Measurements from ENCODE around the gene KIF18A.
"Not testable (repeated sequence)": the region's sequence is repeated elsewhere in the genome, so short reads cannot be mapped to it uniquely, and the experiment has no call there.

KIF18A gene

DNA sequence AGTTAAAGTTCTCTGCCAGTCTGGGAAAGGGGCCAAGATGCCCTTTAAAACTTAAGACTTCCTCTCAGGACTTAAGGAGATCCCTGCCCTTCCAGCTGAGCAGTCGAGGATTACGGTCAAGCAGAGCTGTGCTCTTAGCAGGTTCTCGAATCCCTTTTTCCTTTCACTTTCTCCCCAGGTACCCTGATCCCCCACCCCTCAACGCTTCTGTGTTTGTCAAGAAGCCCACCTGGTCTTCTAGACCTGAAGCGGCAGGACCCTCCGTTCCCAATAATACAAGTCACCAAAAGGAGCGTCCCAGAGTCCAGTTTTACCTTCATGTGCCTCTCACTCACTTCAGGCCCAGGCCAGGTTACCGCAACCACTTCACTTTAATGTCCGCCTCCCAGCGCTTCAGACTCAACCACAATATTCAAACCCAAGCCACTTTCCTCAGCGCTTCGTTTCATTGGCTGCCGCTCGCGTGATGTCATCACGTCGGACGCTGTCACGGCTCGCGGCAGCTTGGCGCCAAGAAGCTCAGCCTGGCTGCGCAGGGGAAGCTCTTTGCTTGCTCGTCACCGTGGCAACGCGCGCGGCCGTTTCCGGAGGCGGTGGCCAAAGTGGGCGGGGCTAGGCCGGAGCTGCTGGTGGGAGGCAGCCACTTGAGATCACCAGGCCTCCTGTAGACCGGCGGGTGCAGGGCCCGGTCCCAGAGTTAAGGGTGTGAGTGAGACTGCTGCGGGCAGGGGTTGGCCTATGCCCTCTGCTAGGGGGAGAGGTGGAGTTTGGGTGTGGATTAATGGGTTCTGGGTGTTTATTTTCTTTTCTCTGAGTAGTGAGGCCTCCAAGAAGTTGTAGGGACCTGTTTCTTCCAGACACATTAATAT lies at the start of gene KIF18A, which contains the start of gene METTL15:
Gene KIF18A, minus strand, starts transcription at position 407 of the 869 bp plus-strand sequence. CDS start 10,209 bp downstream, outside the sequence.
Gene METTL15, plus strand, starts transcription at position 639 of the 869 bp plus-strand sequence. CDS start 4,947 bp downstream, outside the sequence.
- DNase-seq, result peak; percentile 91 to 99 (median 97)

DNA sequence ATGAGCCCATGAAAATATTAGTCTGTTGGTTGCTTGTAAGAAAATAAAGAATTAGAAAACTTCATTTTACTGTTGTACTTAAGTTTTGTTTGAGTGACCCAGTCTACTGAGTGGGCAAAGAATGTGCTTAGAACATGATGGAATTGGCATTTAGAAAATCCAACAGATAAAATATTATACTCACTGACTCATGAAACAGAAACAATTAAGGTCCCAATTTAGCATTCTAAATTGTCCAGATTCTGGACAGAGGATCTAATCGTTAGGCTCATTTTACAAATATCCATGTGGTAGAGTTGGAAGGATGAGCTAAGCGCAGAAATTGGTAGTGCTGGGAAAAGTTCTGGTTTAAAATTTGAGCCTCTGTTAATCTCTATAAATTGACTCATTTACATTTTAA lies 45.6 kb upstream of the KIF18A start:
- no peak for DNase-seq

DNA sequence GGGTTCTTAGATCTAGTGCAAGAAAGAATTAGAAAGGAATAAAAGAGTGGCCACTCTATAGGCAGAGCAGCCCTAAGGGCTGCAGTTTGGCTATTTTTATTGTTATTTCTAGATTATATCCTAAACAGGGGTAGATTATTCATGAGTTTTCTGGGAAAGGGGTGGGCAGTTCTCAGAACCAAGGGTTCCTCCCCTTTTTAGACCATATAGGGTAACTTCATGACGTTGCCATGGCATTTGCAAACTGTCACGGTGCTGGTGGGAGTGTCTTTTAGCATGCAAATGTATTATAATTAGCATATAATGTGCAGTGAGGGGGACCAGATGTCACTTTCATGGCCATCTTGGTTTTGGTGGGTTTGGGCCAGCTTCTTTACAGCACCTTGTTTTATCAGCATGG lies 44.8 kb upstream of the KIF18A start:
- no peak for DNase-seq

DNA sequence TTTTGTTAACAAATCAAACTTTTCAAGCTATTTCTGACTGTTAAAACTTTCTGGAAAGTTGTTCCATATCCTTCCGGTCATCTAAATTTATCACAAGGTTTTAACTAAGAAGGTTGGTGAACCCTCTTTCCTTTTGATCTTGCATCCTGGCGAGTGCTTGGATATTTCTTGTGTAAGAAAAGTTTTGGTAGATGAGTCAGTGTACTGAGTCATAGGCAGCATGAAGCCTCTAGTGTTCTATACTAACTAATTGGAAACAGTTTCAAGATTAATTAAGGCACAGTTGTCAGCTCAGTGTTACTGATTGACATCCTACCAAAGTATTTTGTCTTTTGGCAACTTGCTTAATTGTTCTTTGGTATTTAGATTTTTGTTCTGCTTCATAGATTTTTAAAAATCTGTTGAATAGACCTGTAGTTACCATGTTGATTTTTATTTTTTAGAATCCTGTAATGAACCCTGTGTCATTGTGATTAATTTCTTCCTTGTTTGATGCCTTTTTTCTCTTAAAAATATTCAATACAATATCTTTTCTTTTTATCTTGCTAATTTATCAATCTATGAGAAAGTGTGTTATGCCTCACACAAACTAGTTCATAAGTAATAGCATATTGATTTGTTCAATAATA lies 38.3 kb upstream of the KIF18A start:
- DNase-seq, result no peak

DNA sequence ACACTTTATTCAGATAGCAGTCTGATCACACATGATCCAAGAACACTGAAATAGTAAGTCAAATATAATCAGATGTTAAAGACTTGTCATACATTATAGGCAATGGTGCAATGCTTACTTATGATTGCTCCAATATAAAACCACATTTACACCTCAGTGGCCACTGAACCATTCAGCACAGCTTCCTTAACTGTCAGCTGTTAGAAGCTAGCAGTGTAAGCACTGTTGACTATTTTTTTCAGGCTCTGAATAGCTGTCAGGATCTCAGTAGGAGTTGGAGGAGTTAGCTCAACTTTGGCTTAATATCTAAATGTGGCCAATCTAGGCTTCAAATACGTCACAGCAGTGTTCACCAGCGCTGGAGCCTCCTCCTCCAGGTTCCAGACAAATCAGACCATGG lies 36.9 kb upstream of the KIF18A start:
- DNase-seq, result no peak

DNA sequence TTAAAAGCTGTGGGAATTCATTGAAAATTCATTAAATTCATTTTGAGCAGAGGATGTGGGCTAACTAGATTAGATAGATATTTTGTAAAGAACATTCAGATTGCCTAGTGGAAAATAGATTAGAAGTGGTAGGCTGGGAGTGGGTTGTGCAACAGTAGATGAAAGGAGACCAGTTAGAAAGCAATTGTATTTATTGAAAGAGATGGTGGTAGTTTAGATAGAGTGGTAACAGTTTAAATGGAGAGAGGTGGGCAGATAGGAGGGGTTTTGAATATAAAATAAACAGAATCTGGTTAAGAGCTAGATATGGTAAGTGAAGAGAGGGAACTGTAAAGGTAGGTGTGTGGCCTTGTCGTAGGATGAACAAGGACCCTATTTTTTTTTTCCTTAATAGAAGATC lies 34.8 kb upstream of the KIF18A start:
- DNase-seq, result no peak

DNA sequence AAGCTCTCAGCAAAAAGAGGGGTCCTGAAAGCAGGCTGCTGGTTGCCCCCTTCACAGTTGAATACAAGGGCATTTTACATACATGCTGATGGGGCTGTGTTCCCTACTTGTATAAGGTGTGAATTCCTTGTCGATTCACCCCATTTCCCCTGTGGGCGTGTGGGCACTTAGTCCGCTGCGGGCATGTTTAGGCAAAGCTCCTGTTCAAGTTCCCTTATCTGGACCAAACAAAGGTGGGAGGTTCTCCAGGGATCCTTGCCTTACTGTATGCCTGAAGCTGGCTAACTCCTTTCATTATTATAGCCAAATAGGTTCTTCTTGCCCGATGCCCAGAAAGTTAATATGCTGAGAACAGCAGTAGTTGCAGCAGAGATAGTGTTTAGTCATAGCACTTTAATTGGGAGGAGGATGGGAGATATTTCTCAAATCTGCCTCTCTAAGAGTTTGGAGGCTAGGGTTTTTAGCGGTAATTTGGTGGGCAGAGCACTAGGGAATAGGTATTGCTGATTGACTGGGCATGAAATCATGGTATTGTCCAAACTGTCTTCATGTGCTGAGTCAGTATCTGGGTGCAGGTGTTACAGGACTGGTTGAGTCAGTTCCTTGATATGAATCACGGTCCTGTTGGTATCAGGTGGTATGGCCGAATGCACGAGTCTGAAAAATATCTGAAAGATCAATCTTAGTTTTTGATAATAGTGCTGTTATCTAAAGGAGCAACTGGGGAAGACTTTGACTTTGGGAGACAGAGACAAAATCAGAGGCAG lies 32.9 kb upstream of the KIF18A start:
- no peak for DNase-seq

DNA sequence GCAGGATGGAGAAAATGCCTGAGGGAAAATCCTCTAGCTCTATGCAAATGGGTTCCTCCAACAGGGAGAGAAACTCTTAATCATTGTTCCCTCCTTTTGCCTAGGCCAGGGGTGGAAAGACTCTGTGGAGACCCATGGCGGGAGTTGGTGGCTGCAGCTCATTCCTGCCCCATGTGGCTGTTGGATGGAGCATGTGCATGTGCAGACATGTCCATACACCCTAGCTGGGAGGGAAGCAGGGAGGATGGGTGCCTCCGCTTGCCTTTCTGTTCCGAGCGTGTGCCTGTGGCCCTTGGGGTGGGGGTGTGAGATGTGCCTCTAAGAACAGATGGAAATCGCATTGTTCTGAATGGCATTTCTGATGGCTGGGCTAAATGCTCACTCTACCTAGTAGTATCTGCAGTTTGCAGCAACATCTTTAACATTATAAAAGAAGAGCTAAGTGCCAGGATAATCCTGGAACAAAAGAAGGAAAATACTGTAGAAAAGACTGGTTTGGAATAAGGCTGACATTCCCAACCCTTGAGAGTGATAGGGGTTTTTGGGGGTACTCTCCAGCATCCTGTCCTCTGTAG lies 32.0 kb upstream of the KIF18A start:
- no peak for DNase-seq

DNA sequence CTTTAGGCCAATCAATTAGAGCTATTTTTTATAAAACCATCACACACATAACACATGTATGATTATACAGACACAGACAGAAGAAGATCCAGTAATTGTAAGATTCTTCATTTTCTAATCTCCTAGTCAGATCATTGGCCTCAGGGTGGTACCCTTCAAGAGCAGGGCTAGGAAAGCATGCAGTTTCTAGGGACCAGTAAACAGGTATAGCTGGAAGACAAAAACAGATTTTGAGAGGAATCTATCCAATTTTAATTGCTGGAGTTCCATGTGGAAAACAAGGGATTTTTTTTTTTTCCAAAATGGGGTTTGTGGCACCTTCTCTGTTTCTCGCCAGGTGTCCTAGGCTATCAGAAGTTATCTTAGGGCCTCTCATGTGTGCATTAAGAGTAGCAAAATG lies 29.9 kb upstream of the KIF18A start:
- no peak for DNase-seq

DNA sequence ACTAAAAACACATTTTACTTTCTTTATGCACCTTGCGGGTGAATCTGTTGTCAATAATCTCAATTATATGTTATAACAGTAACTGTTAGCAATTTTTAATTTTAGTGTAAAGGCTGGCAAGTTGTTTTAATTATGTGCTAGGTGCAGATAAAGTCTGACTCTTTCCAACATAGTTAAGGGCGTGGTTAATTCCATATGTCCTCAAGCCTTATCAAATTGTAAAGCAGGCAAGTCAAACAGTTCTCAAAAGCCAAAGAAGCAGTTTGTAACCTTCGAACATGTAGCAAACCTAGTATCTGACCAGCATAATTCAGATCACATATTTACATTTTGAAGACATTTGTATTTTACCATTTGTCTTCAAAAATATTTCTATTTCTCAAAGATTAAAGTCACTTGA lies 29.4 kb upstream of the KIF18A start:
- DNase-seq, result no peak

DNA sequence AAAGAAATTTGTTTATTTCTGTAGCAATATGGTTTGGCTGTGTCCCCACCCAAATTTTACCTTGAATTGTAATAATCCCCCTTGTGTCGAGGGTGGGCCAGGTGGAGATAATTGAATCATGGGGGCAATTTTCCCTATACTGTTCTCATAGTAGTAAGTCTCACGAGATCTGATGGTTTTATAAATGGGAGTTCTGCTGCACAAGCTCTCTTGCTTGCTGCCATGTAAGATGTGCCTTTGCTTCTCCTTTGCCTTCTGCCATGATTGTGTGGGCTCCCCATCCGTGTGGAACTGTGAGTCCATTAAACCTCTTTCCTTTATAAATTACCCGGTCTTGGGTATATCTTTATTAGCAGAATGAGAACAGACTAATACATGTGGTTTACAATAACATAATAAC lies 28.2 kb upstream of the KIF18A start:
- DNase-seq, result not testable (repeated sequence)

DNA sequence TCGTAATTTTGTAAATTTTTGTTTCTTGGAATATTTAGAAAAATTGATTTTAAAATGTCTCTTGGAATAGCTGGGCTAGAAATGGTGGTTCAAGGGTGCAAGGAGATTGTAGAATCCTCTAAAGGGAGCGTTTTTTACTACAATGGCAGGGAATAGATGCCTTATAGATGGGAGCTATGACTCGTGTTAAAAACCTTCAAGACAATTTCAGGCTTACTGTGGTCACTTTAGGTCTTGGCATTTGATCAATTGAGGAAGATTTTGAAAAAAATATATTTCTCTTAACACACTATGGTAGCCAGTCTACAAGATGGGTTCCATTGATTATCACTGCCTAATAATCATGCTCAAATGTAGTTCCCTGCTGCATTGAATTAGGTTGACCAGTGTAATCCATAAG lies 25.2 kb upstream of the KIF18A start:
- no peak for DNase-seq

DNA sequence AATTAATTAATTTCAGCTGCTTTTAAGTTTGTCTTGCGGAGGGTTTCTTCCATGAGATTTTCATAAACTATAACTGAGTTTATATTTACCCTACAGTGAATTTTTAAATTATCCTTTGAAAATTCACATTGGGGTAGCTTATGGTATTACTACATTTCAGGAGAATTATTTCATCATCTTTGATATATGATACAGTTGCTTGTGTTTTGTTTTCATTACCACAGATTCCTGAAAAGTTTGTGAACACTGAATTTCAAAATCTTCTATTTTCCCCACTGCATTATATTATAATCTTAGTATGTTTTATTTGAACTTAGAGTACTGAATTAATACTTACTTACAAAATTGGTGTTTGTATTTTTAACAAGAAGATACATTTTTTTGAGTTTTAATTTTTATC lies 24.6 kb upstream of the KIF18A start:
- DNase-seq, result no peak

DNA sequence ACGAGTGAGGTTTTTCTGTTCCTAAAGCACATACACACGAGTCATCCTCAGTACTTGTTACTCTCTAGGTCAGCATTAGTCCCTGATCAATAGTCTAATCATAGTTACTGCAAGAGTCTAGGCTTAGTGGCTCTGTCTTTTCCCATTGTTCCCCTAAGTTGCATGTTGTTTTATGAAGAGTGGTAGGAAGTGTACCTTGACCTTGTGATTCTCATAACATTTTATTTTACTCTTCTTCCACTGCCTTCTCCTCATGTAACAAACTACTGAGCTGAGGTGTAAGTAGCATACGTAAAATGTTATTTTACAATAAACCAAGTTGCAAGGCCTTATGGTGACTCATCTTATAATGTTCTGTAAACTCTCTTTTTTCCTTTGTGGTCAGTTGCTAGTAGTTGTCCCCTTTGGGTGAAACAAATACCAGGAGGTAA lies 15.2 kb upstream of the KIF18A start:
- DNase-seq, result no peak

DNA sequence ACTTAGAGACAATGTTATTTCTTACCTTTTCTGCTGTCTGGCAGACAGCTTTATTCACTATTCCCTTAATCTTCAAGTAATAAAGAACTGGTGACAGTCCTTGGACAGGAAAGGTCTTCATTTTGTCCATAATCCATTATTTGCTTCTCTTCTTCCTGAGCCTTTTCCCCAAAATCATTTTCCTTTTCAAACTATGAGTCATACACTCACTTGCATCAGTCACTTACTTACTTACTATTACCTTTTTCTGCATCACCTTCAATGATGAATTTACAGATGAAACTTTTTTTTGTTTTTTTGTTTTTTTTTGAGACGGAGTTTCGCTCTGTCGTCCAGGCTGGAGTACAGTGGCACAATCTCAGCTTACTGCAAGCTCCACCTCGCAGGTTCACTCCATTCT lies 9.8 kb upstream of the KIF18A start:
- DNase-seq, result no peak

DNA sequence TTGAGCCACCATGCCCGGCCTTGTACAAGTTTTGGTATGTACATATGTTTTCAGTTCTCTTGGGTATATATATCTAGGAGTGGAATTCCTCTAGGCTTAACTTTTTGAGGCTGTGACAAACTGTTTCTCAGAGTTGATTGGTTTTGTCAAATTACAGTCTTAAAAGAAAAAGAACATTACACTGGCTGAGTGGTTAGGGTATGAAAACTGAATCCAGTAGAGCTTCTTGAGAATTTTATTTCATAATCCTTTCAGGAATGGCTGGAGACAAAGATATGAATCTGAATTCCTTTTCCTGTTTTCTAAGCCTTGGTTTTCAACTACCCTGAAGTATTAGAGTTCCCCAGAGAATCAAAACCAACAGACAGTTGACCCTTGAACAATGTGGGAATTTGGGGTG lies 6.8 kb upstream of the KIF18A start:
- no peak for DNase-seq

DNA sequence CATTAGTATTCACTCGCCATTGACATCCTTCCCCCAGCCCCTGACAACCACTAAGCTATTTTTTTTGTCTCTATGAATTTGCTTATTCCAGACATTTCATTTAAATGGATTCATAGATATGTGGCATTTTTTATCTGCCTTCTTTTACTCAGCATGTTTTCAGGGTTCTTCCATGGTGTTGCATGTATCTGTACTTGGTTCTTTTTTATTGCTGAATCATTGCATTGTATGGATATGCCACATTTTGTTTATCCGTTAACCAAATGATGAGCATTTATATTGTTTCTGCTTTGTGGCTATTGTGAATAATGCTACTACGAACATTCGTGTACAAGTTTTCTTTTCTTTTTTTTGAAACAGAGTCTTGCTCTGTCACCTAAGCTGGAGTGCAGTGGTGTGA lies 6.2 kb upstream of the KIF18A start:
- DNase-seq, result no peak

DNA sequence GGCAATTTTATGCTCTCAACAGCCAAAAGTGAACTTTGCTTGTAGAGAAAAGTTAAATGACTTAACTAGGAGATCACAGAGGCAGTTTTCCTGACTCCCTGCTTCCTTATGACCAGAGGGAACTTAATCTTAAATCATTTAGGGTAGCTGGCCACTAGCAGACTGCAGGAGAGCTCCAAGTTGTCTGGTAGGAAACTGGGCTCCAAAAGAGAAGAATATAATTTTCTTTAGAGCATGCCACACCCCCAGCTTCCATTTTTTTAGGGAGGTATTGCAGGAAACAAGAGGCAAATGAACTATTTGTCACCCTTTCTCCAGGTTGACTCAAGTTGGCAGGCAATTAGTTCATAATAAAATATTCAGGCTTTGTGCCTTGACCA lies 2.9 kb upstream of the KIF18A start:
- DNase-seq, result no peak

DNA sequence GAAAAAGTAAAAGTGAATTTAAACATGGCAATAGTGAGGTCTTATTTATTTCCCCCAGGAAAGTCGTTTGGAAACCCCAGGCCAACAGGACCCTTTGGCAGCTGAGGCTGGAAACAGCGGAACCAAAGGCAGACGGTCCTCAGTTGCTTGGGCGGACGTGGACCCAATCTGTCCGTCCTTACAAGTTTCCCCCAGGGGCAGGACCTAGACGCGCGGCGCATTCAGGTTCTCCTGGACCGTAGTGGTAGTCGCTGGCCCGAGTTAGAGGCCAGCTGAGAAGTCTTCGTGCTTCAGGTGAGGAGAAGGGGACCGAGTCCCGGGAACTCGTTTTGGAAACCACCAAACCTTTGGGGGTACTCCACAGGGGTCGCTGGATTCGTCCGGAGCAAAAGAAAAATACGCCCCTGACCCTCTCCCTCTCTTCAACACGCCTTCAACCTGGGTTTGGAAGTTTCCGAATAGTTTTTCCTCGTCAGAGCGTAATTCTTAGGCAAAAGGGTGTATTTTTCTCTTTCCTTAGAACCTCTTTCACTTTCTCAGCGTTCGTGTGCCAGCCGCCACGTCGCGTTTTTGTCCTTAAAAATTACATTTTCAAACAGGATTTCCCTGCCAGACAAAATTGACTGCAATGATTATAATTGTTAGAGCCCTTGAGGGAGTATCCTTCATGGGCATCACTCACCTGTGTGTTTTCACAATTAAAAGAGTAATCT lies 2.3 kb upstream of the KIF18A start:
- DNase-seq, result peak in 13 of 14 donors; percentile 20 to 72 (median 44)

DNA sequence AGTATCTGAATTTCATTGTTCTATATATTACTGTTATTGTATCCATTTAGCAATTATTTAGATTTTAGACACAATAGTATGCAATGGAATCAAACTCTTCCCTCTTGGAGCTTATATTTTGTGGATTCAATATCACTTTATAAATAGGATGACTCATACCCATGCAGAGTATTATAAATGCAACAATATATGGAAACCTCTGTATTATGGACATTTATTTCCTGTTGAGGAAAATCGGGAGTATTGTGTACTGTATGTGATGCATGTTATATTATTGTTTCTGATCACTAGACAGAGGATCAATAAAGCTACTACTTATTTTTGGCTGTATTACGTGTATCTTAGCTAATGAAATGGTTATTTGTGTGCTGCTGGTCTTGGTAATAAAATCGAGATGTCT lies 1.0 kb upstream of the KIF18A start:
- no peak for DNase-seq

DNA sequence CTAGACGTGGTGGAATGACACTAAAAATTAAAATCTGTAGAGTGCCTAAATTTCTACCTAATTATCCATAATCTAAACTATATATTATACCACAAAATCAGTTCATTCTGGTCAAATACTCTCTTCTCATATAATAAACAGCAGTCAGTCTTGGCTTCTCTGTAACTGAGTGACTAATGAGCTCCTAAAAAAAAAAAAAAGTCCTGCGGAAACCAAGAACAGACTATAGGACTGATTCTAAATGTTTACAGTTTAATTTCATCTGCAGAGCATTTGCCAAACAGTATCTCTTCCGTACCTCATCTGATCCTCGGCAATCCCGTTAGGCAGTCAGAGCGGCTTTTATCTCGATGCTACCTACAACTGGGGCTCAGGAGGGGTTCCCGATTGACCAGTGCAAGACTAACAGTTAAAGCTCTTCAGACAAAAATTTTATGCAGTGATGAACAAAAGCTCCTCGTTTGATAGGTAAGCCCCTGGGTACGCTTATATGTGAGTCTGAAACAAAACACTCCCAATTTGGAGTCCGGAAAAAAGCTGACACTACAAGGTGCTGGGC lies 686 bp downstream of the KIF18A start:
- DNase-seq, result no peak

Measured in C1 segment of cervical spinal cord (tissue), 14 donors.